Stimulated activated CD8-positive, alpha-beta memory T cell treated with anti-CD3 and anti-CD28 coated beads, Interleukin-7, amount 100 ng/mL, for 48 hours (primary cell): ENCODE measurements around the gene NISCH.

Source experiments
- DNase-seq, 2 donors: peaks; one replicate each; pipeline ENCODE4 v3.0.0-alpha.2; 2020; ENCODE audit warnings: low read depth in 1 of 2; ENCODE audit errors: extremely low read depth in 1 of 2

NISCH gene

DNA sequence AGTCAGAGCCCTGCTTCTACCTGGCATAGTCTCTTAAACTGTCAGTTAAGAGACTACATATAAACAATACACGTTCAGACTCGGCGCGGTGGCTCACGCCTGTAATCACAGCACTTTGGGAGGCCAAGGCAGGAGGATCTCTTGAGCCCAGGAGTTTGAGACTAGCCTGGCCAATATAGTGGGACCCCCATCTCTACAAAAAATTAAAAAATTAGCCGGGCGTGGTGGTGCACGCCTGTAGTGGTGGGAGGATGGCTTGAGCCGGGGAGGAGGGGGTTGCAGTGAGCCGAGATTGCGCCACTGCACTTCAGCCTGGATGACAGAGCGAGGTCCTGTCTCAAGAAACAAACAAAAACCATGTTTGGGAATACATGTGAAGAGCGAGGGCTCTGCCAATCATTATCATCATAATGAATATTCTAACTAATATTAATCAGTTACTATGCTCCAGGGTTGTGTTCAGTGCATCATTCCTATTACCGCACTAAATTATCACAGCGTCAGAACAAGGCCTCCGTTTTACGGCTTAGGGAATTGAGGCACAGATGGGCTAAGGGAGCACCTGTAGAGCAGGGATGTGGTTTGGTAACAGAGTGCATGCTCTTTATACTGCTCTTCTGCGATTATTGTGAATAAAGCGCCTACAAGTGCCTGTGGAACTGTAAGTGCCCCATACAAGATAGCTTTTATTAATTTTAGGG is 80.2 kb downstream of the NISCH start:
- DNase-seq, result no peak

DNA sequence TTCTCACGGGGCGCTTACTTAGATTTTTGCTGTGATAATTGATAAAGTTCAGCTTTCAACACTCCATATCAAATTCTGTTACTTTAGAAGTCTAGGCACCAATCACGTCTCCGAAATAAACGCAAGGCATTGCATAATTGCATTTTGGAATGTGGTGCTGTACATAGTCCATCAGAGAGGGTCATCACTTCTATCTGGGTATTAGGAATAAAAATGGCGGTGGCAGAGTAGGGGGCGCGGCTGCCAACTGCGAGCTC is 80.6 kb downstream of the NISCH start:
- DNase-seq, result no peak

DNA sequence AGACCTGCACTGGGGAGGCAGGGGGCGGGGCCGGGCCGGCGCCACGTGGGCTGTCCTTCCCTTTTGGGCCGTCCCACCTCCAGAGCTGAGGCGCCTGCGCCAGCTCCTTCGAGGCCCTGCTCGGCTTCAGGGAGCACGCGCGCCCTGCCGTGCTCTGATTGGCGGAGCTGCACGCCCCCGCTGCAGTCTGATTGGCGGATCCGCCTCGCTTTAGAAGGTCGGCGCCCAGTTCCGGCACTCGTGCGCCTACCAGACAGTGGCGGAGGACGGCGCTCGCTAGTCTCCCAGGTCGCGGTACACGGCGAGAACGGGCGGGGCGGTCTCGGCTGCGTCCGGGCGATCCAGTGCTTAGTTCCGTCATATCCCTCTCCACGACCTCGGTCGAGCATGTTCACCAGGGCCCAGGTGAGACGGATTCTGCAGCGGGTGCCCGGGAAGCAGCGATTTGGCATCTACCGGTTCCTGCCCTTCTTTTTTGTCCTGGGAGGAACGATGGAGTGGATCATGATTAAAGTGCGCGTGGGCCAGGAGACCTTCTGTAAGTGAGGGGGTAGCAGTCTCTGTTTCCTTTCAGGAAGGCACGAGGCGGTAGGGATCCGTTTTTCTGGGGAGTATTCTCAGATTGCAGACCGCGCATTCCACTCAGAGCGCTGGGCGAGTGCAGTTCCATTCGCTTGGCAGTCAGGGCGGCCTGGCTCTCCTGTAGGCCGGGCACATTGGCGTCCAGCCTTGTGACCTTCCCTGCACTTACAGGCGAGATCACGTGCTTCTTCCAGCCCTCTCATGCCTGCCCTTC is 81.2 kb downstream of the NISCH start, which contains the start of gene UQCC5:
UQCC5 (plus strand) TSS at position 237 of the 796 bp plus-strand sequence; CDS start at position 388, 151 bp downstream.
- DNase-seq, result peak; percentile 95 to 97

DNA sequence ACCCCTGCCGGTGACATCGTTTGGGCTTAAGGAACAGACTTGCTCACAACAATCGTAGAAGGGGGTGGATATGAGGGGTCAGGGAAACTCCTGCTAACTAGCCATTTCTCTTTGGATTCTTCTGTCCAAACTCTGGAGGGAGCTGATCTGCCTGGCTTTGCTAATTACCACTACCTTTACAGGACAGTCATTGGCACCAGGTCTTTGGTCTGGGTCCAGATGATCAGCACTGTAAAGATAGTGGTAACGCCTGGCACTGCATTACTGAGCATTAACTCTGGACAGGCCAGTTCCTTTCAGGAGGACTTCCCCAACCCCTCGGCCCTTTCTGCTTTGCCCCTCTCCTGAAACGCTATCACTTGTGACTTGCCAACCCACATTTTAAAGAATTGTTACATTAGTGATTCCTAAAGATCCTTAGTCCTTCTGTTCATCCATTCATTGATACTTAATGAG is 81.8 kb downstream of the NISCH start:
- no peak for DNase-seq

DNA sequence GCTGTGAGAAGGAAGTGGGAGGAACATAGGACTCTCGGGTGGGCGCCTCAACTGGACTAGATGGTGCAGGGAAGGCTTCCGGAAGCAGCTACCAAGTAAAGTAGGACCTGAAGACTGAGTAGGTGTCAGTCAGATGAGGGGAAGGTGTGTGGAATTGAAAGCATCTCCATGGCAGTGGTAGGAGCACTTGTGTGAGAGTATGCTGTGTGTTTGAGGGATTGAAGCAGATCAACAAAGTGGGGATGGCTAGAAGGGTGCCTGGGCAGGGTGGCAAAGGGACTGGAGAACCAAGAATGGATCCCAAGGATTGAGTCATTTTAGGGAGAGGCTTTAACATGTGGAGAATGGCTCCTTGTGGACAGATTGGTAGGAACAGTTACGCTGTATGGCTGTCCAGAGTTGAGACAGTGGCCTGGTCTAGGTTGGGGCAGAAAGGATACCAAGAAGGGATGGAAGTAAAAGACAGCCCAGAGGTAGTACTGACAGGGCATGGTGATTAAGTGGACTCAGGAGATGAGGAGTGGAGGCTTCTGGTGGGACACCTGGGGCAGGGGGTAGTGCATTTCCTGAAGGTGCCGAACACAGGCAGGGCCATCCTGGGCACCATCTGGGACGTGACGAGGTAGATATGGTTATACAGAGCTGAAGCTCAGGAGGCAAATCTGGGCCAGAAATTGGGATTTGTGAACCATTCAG is 82.5 kb downstream of the NISCH start:
- no peak for DNase-seq

DNA sequence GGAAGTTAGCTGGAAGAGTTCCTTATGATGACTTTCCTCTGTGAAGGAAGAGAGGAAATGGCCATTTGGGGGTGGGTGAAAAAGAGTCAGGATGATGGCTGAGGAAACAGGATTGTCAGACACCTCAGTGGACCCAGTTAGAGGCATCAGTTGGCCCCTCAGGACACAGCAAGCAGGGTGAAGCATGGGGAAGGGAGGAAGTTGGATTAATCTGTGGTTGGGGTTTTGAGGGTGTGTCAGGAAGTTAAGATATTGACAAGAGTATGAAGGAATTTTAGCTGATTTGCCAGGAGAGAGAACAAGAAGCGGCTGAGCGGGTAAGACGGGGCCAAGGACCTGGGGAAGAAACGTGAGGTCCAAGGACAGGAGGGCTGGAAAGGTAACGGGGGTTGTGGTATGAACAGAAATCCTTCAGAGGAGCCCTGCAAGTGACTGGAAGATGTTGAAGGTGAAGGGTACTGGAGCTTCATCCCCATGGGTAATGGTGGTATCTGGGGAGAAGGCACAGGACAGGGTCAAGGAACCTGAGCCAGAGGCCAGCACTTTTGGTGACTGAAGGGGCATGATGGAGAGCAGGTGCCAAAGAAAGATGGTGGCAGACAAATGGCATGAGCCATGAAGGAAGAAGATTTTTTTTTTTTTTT is 83.7 kb downstream of the NISCH start:
- no peak for DNase-seq

DNA sequence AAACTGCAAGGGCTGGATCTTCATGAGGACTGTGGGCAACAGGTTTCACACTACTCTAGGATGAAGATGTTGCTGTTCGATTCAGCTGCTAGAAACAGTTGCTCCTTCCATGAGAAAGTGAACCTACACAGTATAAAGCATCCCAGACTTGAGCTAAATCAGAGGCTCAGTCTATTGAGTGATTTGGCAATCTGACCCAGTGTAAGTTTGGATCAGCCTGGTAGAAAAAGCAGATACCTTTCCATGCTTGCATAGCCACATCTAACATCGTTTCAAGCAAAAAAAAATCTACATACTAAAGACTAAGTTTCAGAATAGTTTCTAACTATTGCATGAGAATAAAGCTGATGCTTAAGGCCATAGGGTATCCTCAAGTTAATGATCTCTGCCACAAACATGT is 85.6 kb downstream of the NISCH start:
- DNase-seq, result no peak
